Right forelimb (tissue), 1 donor: ENCODE measurements around the gene TNRC6A.
"Not testable (repeated sequence)": the region's sequence is repeated elsewhere in the genome, so short reads cannot be mapped to it uniquely, and the experiment has no call there.

Experiments used
- DNase-seq: peaks from one replicate; pipeline ENCODE4 v3.0.0-alpha.2; 2018

TNRC6A gene

DNA sequence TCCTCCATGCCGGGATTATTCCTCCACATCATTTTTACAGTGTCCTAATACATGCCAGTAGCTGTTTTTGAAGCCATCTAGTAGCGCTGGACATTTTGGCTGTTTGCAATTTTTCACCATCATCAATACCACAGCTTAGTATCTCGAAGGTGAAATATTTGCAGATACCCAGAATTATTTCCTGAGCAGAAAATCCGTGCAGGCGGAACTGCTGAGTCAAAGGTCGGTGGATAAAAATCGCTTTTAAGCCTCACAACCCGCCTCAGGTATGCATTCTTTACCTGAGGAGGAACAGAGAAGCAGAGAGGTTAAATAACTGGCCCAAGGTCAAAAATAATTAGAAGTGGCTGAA is 584 bp upstream of the TNRC6A start:
- DNase-seq = no peak

- no peak for DNase-seq
Measured at GRCh38 chr16:24729951-24730815, 732 bp downstream of the TNRC6A start.

GRCh38 chr16:24730914-24731313 is 1.5 kb downstream of the TNRC6A start:
- no peak for DNase-seq

DNA sequence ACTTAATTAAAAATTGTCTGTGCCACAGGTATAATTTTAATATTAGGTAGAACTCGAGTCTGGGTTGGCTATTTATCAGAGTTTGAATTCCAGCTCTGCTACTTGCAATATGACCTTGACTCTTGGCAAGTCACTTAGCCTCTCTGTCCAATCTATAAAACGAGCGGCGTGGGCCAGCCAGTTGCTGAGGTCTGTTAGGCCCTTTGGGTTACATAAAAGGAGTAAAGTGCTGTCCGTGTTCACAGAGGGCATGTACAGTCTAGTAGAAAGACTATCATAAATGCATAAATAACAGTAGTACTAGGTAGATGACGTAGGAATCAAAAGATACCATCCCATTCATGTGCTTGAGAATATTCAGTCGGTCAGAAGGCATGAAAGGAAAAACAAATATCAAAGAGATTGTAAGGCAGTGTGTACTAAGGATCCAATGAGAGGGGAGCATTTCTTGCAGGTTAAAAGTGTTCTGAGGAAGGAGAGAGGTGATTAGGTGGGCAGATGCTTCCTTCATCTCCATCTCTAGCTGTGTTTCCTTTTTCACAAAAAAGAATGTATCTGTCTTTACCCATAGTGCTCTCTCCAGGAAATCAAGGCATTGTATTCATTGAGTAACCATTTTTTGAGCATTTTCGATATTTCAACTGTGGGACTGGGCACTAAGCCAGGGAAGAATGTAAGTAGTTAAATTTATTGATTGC is 2.4 kb downstream of the TNRC6A start:
- no peak for DNase-seq

DNA sequence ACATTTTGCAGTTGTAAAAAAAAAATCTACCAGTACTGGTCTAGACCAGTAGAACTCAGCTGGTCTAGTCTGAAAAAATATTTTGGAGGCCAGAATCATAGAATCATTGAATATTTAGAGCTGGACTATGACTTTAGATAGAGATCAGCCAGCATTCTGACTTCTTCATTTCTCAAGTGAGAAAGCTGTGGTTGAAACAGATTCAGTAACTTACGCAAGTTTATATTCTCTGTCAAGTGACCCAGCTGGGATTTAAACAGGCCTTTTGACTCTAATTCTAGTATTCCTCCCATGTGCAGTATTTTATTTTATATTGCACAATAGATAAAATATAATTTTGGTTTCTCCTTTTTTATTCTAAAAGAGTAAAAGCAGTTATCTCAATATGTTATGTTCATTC is 4.9 kb downstream of the TNRC6A start:
- DNase-seq = no peak

- no peak for DNase-seq
Measured at GRCh38 chr16:24736758-24737157, 7.3 kb downstream of the TNRC6A start.

DNA sequence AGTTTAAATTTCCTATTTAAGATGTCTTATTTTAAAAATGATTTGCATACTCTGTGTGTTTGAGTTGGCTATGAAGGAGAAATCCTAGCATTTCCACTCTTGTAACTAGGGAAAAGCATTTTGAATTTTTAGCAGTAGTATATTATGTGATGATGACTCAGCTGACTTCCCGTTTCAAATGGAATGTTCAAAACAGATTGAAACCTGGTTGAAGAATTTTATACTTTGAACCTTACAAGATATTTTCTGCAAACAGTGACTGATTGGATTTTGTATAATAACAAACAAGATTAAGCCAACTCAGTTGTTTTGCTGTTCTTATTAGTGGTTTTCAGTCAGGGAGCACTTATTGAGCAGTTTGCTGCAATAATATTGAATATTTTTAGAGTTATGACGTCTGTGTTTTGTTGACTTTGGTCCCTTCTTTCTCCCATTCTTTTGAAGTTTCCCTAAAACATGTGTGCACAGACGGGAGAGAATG is 8.0 kb downstream of the TNRC6A start:
- no peak for DNase-seq

- DNase-seq = no peak
Measured at GRCh38 chr16:24737916-24738594, 8.6 kb downstream of the TNRC6A start.

- no peak for DNase-seq
Measured at GRCh38 chr16:24738895-24739294, 9.4 kb downstream of the TNRC6A start.

DNA sequence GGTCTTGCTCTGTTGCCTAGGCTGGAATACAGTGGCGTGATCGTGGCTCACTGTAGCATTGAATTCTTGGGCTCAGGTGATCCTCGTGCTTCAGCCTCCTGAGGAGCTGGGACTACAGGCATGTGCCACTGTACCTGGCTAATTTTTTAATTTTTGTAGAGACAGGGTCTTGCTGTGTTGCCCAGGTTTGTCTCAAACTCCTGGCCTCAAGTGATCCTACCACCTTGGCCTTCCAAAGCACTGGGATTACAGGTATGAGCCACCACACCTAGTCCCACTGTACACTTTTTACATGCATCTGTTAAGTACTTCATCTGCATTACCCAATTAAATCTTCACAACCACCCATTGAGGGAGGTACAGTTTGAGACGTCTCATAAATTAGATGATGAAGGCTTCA is 12.4 kb downstream of the TNRC6A start:
- no peak for DNase-seq

GRCh38 chr16:24742610-24743009 is 13.2 kb downstream of the TNRC6A start:
- not testable (repeated sequence) for DNase-seq

GRCh38 chr16:24745391-24745790 is 15.9 kb downstream of the TNRC6A start:
- DNase-seq = no peak

- no peak for DNase-seq
Measured at GRCh38 chr16:24745791-24746190, 16.3 kb downstream of the TNRC6A start.

DNA sequence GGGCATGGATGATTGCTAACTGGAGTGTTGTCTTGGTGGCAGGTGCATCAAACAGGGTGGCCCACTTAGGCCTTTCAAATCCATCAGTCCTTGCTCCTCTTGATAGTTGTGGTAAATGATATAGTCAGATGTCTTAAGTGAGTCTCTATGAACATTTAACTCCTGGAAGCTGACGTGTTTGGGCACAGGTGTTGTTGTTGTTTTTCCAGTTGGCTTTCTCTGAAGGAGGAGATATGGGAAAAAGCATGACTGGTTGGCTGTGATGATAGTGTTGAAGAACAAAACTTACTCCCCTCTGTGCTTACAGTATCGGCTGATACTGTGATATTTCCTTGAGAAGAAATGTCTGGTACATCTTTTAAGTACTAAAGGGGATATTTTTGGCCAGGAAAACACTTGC is 18.0 kb downstream of the TNRC6A start:
- DNase-seq = no peak

GRCh38 chr16:24748242-24748641 is 18.8 kb downstream of the TNRC6A start:
- DNase-seq = no peak

GRCh38 chr16:24749310-24749709 is 19.9 kb downstream of the TNRC6A start:
- DNase-seq = no peak

DNA sequence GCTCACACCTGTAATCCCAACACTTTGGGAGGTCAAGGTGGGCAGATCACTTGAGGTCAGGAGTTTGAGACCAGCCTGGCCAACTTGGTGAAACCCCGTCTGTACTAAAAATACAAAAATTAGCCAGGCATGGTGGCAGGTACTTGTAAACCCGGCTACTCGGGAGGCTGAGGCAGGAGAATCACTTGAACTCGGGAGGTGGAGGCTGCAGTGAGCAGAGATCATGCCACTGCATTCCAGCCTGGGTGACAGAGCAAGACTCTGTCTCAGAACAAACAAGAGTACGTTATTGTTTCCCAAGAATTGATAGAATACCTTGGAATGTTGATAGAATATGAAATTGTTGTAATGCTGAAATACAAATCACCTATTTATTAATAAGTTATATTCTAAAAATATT is 20.4 kb downstream of the TNRC6A start:
- DNase-seq = not testable (repeated sequence)

DNA sequence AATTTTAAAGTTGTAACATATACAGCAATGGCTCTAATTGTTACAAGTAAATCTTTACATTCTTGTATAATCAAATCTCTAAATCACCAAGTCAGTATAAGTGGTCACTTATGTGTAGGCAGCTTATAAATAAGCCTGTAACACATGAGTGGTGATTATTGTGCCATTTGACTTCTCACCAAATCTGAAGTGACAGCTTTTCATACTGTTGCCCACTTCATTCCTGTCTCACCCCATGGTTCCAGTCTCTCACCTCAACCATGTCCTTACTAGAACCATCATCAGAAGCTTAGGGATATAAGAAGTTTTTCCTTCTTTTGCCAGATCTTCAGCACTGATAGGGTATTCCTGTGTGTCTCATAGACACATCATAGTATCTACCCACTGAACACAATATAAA is 23.5 kb downstream of the TNRC6A start:
- no peak for DNase-seq

DNA sequence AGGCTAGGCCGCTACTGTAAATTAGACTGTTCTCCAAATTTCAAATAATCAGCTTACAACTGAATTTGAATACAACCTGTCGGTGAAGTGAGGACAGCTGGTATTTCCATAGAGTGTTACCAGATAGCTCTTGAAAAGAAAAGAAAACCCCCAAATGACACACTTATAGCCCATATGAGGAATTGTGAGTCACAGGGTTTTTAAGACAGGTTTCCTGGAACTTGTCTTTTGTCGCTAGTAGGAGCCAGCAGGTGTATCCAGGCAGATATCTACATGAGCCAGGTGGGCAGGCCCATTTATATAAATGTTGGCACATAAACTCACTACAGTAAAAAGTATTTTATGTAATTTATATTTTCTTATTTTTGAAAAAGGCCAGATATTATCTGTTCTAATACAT is 24.0 kb downstream of the TNRC6A start:
- DNase-seq = no peak

GRCh38 chr16:24754543-24754942 is 25.1 kb downstream of the TNRC6A start:
- no peak for DNase-seq

GRCh38 chr16:24755201-24755874 is 25.9 kb downstream of the TNRC6A start:
- no peak for DNase-seq

DNA sequence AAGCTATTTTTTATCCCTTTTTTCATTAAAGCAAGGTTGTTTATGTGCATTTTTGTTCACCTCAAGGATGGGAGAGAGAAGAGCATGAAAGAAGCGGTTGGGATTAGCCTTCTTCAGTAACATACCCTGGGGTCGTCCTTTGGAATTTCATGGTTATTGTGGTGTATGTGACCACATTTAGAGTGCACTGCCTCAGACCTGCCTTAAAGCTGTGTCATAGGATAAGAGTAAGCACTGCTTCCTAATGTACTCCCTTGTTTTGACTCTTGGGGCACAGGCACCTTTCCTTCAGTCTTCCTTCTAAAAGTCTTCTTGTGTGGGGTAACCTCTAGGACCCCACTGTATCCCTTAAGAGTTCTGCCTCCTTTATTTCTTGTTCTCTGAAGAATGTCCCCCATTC is 28.9 kb downstream of the TNRC6A start:
- DNase-seq = no peak

GRCh38 chr16:24759006-24759405 is 29.6 kb downstream of the TNRC6A start:
- no peak for DNase-seq
